ENCODE data around the gene PKD2L2. TPM values are rescaled to one million over a fixed set of nuclear protein-coding genes. Genes with fewer than 3 reads are reported as not detected.

PKD2L2 gene
- total RNA-seq, 1 donor from 2014 or later = not detected

GRCh38 chr5:137876101-137876500 is 13.2 kb upstream of the PKD2L2 start:
- intact Hi-C loops (cut with DNase I) = no loop called here
- ATAC-seq = no peak
- no peak for DNase-seq (ENCODE audit: low spot score)

- ATAC-seq (peak; percentile 51), DNase-seq (ENCODE audit: low spot score) (no peak)
- intact Hi-C loops (cut with DNase I) = no loop called here
Observed at GRCh38 chr5:137880313-137880712, 8.9 kb upstream of the PKD2L2 start.

GRCh38 chr5:137887831-137888230 is 1.4 kb upstream of the PKD2L2 start:
- ATAC-seq = no peak
- intact Hi-C loops (cut with DNase I) = no loop called here
- DNase-seq (ENCODE audit: low spot score) = no peak

GRCh38 chr5:137888466-137888862 is 793 bp upstream of the PKD2L2 start:
- no peak for DNase-seq (ENCODE audit: low spot score)
- ATAC-seq = peak; percentile 11
- intact Hi-C loops (cut with DNase I) = no loop called here

- DNase-seq (ENCODE audit: low spot score) (no peak), ATAC-seq (no peak)
- intact Hi-C loops (cut with DNase I) = no loop called here
Observed at GRCh38 chr5:137890845-137891244, 1.6 kb downstream of the PKD2L2 start.

- no peak for ATAC-seq
- intact Hi-C loops (cut with DNase I) = no loop called here
- DNase-seq (ENCODE audit: low spot score) = no peak
Observed at GRCh38 chr5:137891849-137892248, 2.6 kb downstream of the PKD2L2 start.

- intact Hi-C loops (cut with DNase I) = no loop called here
- no peak for DNase-seq (ENCODE audit: low spot score)
- ATAC-seq = no peak
Observed at GRCh38 chr5:137894586-137894985, 5.3 kb downstream of the PKD2L2 start.

- ATAC-seq (no peak), DNase-seq (ENCODE audit: low spot score) (no peak)
- intact Hi-C loops (cut with DNase I) = no loop called here
Observed at GRCh38 chr5:137896560-137896959, 7.3 kb downstream of the PKD2L2 start.

GRCh38 chr5:137899493-137899892 is 10.2 kb downstream of the PKD2L2 start:
- DNase-seq (ENCODE audit: low spot score) = no peak
- no peak for ATAC-seq
- intact Hi-C loops (cut with DNase I) = no loop called here

GRCh38 chr5:137901011-137901817 is 12.0 kb downstream of the PKD2L2 start:
- intact Hi-C loops (cut with DNase I) = no loop called here
- DNase-seq (ENCODE audit: low spot score) (no peak), ATAC-seq (no peak)

- intact Hi-C loops (cut with DNase I) = no loop called here
- DNase-seq (ENCODE audit: low spot score) = no peak
- no peak for ATAC-seq
Observed at GRCh38 chr5:137902408-137903133, 13.3 kb downstream of the PKD2L2 start.

GRCh38 chr5:137914758-137915157 is 25.5 kb downstream of the PKD2L2 start:
- intact Hi-C loops (cut with DNase I) = no loop called here
- DNase-seq (ENCODE audit: low spot score) (no peak), ATAC-seq (no peak)

- intact Hi-C loops (cut with DNase I) = no loop called here
- no peak for DNase-seq (ENCODE audit: low spot score)
- no peak for ATAC-seq
Observed at GRCh38 chr5:137916923-137917322, 27.7 kb downstream of the PKD2L2 start.

GRCh38 chr5:137921931-137922330 is 32.7 kb downstream of the PKD2L2 start:
- DNase-seq (ENCODE audit: low spot score) (no peak), ATAC-seq (no peak)
- intact Hi-C loops (cut with DNase I) = no loop called here

- ATAC-seq (no peak), DNase-seq (ENCODE audit: low spot score) (no peak)
- intact Hi-C loops (cut with DNase I) = no loop called here
Observed at GRCh38 chr5:137923856-137924255, 34.6 kb downstream of the PKD2L2 start.

- ATAC-seq = no peak
- no peak for DNase-seq (ENCODE audit: low spot score)
Observed at GRCh38 chr5:137932800-137933199, 43.5 kb downstream of the PKD2L2 start.

GRCh38 chr5:137933491-137933911 is 44.2 kb downstream of the PKD2L2 start:
- DNase-seq (ENCODE audit: low spot score) (no peak), ATAC-seq (peak; percentile 20)
- intact Hi-C loops (cut with DNase I) = no loop called here

More at GRCh38 chr5:137932800-137933199, 43.5 kb downstream of the PKD2L2 start:
- intact Hi-C loops (cut with DNase I) = no loop called here

GRCh38 chr5:137935190-137935589 is 45.9 kb downstream of the PKD2L2 start:
- intact Hi-C loops (cut with DNase I) = no loop called here
- ATAC-seq = no peak

GRCh38 chr5:137935694-137936093 is 46.4 kb downstream of the PKD2L2 start:
- intact Hi-C loops (cut with DNase I) = no loop called here
- ATAC-seq = no peak
- DNase-seq (ENCODE audit: low spot score) = no peak

More at GRCh38 chr5:137935190-137935589, 45.9 kb downstream of the PKD2L2 start:
- DNase-seq (ENCODE audit: low spot score) = no peak

- intact Hi-C loops (cut with DNase I) = no loop called here
- DNase-seq (ENCODE audit: low spot score) = no peak
- ATAC-seq = no peak
Observed at GRCh38 chr5:137937994-137938750, 48.9 kb downstream of the PKD2L2 start.
